ENCODE data around the gene TTC33.

DNA sequence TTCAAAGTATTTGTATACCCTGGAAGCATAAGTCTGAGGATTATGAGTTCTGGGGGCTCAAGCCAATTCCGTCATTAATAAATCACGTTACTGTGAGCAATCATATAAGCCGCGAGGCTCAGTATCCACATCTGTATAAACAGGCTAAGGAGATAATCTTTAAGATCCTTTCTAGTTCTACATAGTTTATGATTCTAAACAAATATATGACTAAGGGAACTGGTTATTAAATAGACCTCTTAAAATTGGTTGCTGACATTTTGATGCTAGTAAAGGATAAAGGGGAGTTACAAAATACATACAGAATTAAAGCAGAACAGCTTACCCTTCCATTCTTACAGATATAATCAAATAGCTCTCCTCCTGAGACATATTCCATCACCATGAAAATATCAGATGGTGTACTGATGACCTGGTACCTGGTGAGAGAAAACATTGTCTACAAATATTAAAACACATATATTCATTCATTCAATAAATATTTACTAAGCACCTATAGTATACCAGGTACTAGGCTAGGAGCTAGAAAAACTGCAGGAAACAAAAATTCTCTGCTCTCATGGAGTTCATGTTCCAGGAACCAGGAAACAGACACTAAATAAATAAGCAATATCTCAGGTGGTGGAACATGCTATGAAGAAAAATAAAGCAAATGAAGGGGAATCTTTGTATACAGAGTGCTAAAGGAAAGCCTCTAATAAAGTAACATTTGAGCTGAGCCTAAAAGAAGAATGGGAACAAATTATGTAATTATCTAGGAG is 19.5 kb upstream of the TTC33 start:
- TF ChIP-seq, protein P1, sequence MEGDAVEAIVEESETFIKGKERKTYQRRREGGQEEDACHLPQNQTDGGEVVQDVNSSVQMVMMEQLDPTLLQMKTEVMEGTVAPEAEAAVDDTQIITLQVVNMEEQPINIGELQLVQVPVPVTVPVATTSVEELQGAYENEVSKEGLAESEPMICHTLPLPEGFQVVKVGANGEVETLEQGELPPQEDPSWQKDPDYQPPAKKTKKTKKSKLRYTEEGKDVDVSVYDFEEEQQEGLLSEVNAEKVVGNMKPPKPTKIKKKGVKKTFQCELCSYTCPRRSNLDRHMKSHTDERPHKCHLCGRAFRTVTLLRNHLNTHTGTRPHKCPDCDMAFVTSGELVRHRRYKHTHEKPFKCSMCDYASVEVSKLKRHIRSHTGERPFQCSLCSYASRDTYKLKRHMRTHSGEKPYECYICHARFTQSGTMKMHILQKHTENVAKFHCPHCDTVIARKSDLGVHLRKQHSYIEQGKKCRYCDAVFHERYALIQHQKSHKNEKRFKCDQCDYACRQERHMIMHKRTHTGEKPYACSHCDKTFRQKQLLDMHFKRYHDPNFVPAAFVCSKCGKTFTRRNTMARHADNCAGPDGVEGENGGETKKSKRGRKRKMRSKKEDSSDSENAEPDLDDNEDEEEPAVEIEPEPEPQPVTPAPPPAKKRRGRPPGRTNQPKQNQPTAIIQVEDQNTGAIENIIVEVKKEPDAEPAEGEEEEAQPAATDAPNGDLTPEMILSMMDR (IDR thresholded peaks at IDR 0.05; ENCODE audit: low read depth, low read length): no peak
- no peak for TF ChIP-seq EZH2phosphoT487 (IDR thresholded peaks at IDR 0.05; ENCODE audit: low read depth)

Measured in OCI-LY3 (cell line).